H1 (cell line): ENCODE results near the gene PEX14. TPM values are rescaled to one million over a fixed set of nuclear protein-coding genes. Genes with fewer than 3 reads are reported as not detected.

ENCODE experiments used
- ASH2L ChIP-seq: fragments of 200-600, 300-600 bp; sonication (generic); IDR thresholded peaks from one replicate; pipeline ENCODE4 v1.7.1; 2017; ENCODE audit warnings: low read length
- BCL11A ChIP-seq, 2 experiments: IDR thresholded peaks; one replicate each; pipeline ENCODE4 v1.6.1; 2011; ENCODE audit warnings: low read depth in 2 of 2, low read length in 2 of 2, mild to moderate bottlenecking in 2 of 2
- BRCA1 ChIP-seq: IDR thresholded peaks from 2 replicates; pipeline ENCODE4 v1.6.1; 2012; ENCODE audit warnings: low read depth, low read length, improper control_type of control experiment
- CTBP2 ChIP-seq: IDR thresholded peaks from 2 replicates; pipeline ENCODE4 v1.7.0; 2011; ENCODE audit warnings: borderline replicate concordance, mild to moderate bottlenecking, moderate library complexity, mixed read lengths, low read length; ENCODE audit not compliant: insufficient read depth, insufficient read length
- EP300 ChIP-seq, 2 experiments: IDR thresholded peaks; 1 replicate in 1 of 2; 2 replicates in 1 of 2; pipeline ENCODE4 v1.6.1; 2011 to 2012; ENCODE audit warnings: low read depth in 2 of 2, low read length in 2 of 2, mild to moderate bottlenecking in 2 of 2, borderline replicate concordance in 1 of 2, inconsistent platforms in 1 of 2, moderate library complexity in 1 of 2
- FOSL1 ChIP-seq: IDR thresholded peaks from 2 replicates; pipeline ENCODE4 v1.6.1; 2011; ENCODE audit warnings: mild to moderate bottlenecking, low read depth, low read length, moderate library complexity; ENCODE audit not compliant: insufficient read depth
- HDAC2 ChIP-seq, 2 experiments: fragments of 300-600 bp in 1 of 2; sonication (generic) in 1 of 2; IDR thresholded peaks; 2 replicates each; pipeline ENCODE4 v1.6.1; 2011 to 2012; ENCODE audit warnings: low read depth in 2 of 2, low read length in 2 of 2, mild to moderate bottlenecking in 2 of 2, moderate library complexity in 2 of 2, borderline replicate concordance in 1 of 2, inconsistent platforms in 1 of 2
- JUN ChIP-seq: IDR thresholded peaks from 2 replicates; pipeline ENCODE4 v1.6.1; 2011; ENCODE audit warnings: low read depth, mild to moderate bottlenecking, improper control_type of control experiment, low read length
- MAFK ChIP-seq: IDR thresholded peaks from 2 replicates; pipeline ENCODE4 v1.6.1; 2012; ENCODE audit warnings: low read depth, mild to moderate bottlenecking, improper control_type of control experiment, low read length
- MAX ChIP-seq: IDR thresholded peaks from 2 replicates; pipeline ENCODE4 v1.6.1; 2012; ENCODE audit warnings: inconsistent platforms
- RAD21 ChIP-seq, 2 experiments: IDR thresholded peaks in 1 of 2; conservative IDR thresholded peaks in 1 of 2; 2 replicates each; pipeline ENCODE4 v1.6.1; 2011; ENCODE audit warnings: low read depth in 2 of 2, low read length in 2 of 2, improper control_type of control experiment in 1 of 2, inconsistent platforms in 1 of 2, mild to moderate bottlenecking in 1 of 2, moderate library complexity in 1 of 2
- RXRA ChIP-seq: IDR thresholded peaks from 2 replicates; pipeline ENCODE4 v1.6.1; 2011; ENCODE audit warnings: low read depth, mild to moderate bottlenecking, low read length, moderate library complexity; ENCODE audit not compliant: insufficient read depth
- SIX5 ChIP-seq: IDR thresholded peaks from 2 replicates; pipeline ENCODE4 v1.6.1; 2011; ENCODE audit warnings: mild to moderate bottlenecking, low read depth, low read length
- SP1 ChIP-seq: IDR thresholded peaks from 2 replicates; pipeline ENCODE4 v1.6.1; 2011; ENCODE audit warnings: low read depth, low read length
- SP4 ChIP-seq: IDR thresholded peaks from 2 replicates; pipeline ENCODE4 v1.6.1; 2012; ENCODE audit warnings: low read length, inconsistent platforms
- TBP ChIP-seq: IDR thresholded peaks from 2 replicates; pipeline ENCODE4 v1.6.1; 2011; ENCODE audit warnings: low read depth, low read length, improper control_type of control experiment
- YY1 ChIP-seq: IDR thresholded peaks from 2 replicates; pipeline ENCODE4 v1.6.1; 2011; ENCODE audit warnings: low read depth, mild to moderate bottlenecking, low read length
- polyA plus RNA-seq, 7 experiments: library from polyadenylated mRNA; depleted of rRNA in 3 of 7; stranded (reverse) in 5 of 7; unstranded in 2 of 7; fragments of >200 nt in 5 of 7; fragments of 200-250 nt in 2 of 7; gene quantifications; 1 replicate in 5 of 7; 2 replicates in 1 of 7; 4 replicates in 1 of 7; pipeline versions ENCODE4 v1.2.1 to v1.2.3, GENCODE V29; 2011 to 2013; ENCODE audit warnings: missing spikeins in 2 of 7, mixed read lengths in 2 of 7
- total RNA-seq: library from RNA; stranded (reverse); fragmentation: NEBNext Ultra II Directional; extraction: Animal tissue kit (Norgen Biotek cat#: 25700); gene quantifications from 2 replicates; pipeline ENCODE4 v1.2.1, GENCODE V29; 2021
- TF ChIP-seq, protein P1 (sequence below): IDR thresholded peaks from 2 replicates; pipeline ENCODE4 v1.6.1; 2011; ENCODE audit warnings: low read depth, mild to moderate bottlenecking, low read length; ENCODE audit not compliant: insufficient read depth
- TF ChIP-seq, protein P2 (sequence below): IDR thresholded peaks from 2 replicates; pipeline ENCODE4 v1.6.1; 2012; ENCODE audit warnings: low read length, inconsistent platforms

Gene PEX14
- total and polyA plus RNA-seq, 2 of the 8 experiments (the other 6 are each of a cell fraction or from before 2014, with no cell fraction given) = 13.0 to 19.8 TPM

- TF ChIP-seq HDAC2 (IDR thresholded peaks at IDR 0.05; ENCODE audit: borderline replicate concordance in 1 of 2, low read depth in 2 of 2, low read length in 2 of 2) (0 out of 4 replicates have a peak, but pooled peaks of 1 of the 2 experiments have one; percentile 23), EP300 (IDR thresholded peaks at IDR 0.05; ENCODE audit: borderline replicate concordance in 1 of 2, low read depth in 2 of 2, low read length in 2 of 2) (peak in 1 of 2 experiments; percentile 77; a peak in 1 of 3 replicates), RAD21 (IDR thresholded peaks at IDR 0.05 in 1 of 2, conservative IDR thresholded peaks at IDR 0.05 in 1 of 2; ENCODE audit: low read depth in 2 of 2, low read length in 2 of 2) (no peak), ASH2L (peak; percentile 75), CTBP2 (no peak), JUN (no peak), MAX (peak; percentile 44; the same call in 1 of the 2 replicates), BCL11A (IDR thresholded peaks at IDR 0.05; ENCODE audit: low read depth in 2 of 2, low read length in 2 of 2) (no peak), FOSL1 (no peak), SIX5 (peak; percentile 55; the same call in 1 of the 2 replicates), TBP (peak; percentile 64; the same call in 1 of the 2 replicates), MAFK (no peak), YY1 (peak; percentile 98), SP1 (peak; percentile 75; the same call in 1 of the 2 replicates), RXRA (0 out of 2 replicates have a peak, but pooled peaks have one; percentile 28), SP4 (no peak), BRCA1 (no peak)
- TF ChIP-seq, protein P1, sequence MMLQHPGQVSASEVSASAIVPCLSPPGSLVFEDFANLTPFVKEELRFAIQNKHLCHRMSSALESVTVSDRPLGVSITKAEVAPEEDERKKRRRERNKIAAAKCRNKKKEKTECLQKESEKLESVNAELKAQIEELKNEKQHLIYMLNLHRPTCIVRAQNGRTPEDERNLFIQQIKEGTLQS = no peak
- TF ChIP-seq, protein P2, sequence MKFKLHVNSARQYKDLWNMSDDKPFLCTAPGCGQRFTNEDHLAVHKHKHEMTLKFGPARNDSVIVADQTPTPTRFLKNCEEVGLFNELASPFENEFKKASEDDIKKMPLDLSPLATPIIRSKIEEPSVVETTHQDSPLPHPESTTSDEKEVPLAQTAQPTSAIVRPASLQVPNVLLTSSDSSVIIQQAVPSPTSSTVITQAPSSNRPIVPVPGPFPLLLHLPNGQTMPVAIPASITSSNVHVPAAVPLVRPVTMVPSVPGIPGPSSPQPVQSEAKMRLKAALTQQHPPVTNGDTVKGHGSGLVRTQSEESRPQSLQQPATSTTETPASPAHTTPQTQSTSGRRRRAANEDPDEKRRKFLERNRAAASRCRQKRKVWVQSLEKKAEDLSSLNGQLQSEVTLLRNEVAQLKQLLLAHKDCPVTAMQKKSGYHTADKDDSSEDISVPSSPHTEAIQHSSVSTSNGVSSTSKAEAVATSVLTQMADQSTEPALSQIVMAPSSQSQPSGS = no peak
Observed at GRCh38 chr1:10474613-10475507, at the start of gene PEX14 (continued).
